ENCODE results near the gene SHROOM1. TPM values are rescaled to one million over a fixed set of nuclear protein-coding genes. Genes with fewer than 3 reads are reported as not detected.

SHROOM1 gene
- total and polyA plus RNA-seq, 2 of the 8 experiments (the other 6 are each of a cell fraction or from before 2014, with no cell fraction given), result 3.9 to 5.2 TPM

DNA sequence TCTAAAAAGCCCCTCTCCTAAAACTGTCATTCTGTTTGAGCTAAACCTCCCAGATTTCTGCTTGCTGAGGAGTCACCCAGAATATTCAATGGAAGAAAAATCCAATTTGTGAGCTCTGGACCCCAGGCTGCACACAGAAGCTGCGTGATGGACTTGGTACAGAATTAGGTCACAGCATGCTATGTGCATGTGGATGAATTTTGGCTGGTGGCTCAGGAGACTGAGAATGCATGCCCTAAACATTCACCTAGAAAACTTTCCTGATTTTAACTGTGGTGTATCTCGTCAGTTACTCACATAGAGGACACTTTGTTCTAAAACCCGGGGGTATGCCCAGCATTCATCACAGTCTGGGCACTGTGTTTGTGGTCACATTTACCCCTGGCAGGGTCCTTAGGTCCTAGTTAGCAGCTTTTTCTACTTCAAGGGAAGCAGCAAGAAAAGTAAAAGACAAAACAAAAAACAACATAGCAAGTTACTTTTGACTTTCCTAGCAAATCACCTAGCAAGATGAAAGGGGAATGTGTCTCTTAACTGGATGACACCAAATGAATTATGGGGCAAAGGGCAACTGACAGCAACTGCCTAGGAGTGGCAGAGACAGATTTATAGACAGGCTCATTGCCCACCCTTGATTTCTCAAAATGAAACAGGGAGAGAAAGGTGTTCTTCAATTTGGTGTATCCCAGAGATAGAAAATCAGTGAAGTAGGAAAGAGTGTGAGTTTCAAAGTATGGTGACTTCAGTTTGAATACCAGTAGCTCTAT is 8.3 kb upstream of the SHROOM1 start:
- CTCF ChIA-PET (ENCODE audit: partially characterized antibody), result interaction anchor here (0.6 to 25.6 kb wide), 3 partner anchors 8 to 92 kb away, joined by 4 to 465 read pairs (median 10); partner anchors contain the start of genes GDF9, LEAP2, SHROOM1 and UQCRQ
- 90% methylated on average over 3 of the region's 3 CpGs; no CpG with 5 or more reads in 1 of the 2 experiments for WGBS, 2 experiments (ENCODE audit: extremely low coverage in 1 of 2, insufficient coverage in 1 of 2, insufficient read length in 1 of 2, insufficient replicate concordance in 2 of 2, low coverage in 1 of 2, low lambda C conversion rate in 2 of 2, missing lambda C conversion rate in 1 of 2)
- POLR2A ChIA-PET (ENCODE audit: partially characterized antibody), result interaction anchor here (1.7 kb wide), 1 partner anchor 14 kb away, joined by 3 read pairs; no protein-coding TSS in a partner anchor

More for the DNA sequence above, 8.3 kb upstream of the SHROOM1 start:
- no peak overlapping the region for H3K4me3 ChIP-seq (ENCODE audit: extremely low read depth in 1 of 4, insufficient read depth in 2 of 4, low read depth in 3 of 4, low read length in 4 of 4)
- FAIRE-seq, result no peak
- H2BK20ac ChIP-seq (ENCODE audit: low read length), result no peak overlapping the region
- no peaks in the 10 kb centered on the region for H4K20me1 ChIP-seq (replicated peaks in 1 of 2; ENCODE audit: control insufficient read depth in 1 of 2, insufficient read depth in 2 of 2, low read length in 2 of 2)
- H4K5ac ChIP-seq (ENCODE audit: insufficient read length, low read depth, low read length), result no peak overlapping the region
- no peak overlapping the region for H3K14ac ChIP-seq (ENCODE audit: insufficient read length)
- H2BK5ac ChIP-seq (ENCODE audit: low read depth, low read length), result no peak overlapping the region
- H2AK5ac ChIP-seq (ENCODE audit: low read depth, low read length), result no peak overlapping the region
- H4K8ac ChIP-seq (ENCODE audit: extremely low read depth, insufficient read depth, low read length), result no peak overlapping the region
- H3K9ac ChIP-seq (replicated peaks in 1 of 4; ENCODE audit: extremely low read depth in 1 of 4, low read depth in 3 of 4, low read length in 3 of 4), result no peak overlapping the region
- no peak for TF ChIP-seq NANOG (IDR thresholded peaks at IDR 0.05; ENCODE audit: insufficient read depth, low read depth, low read length, poor library complexity, severe bottlenecking)
- TF ChIP-seq, protein P1, sequence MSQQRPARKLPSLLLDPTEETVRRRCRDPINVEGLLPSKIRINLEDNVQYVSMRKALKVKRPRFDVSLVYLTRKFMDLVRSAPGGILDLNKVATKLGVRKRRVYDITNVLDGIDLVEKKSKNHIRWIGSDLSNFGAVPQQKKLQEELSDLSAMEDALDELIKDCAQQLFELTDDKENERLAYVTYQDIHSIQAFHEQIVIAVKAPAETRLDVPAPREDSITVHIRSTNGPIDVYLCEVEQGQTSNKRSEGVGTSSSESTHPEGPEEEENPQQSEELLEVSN (IDR thresholded peaks at IDR 0.05), result no peak
- TF ChIP-seq, protein P2, sequence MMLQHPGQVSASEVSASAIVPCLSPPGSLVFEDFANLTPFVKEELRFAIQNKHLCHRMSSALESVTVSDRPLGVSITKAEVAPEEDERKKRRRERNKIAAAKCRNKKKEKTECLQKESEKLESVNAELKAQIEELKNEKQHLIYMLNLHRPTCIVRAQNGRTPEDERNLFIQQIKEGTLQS (IDR thresholded peaks at IDR 0.05; ENCODE audit: insufficient read depth, low read depth, low read length), result no peak
- no peak for TF ChIP-seq EGR1 (IDR thresholded peaks at IDR 0.05; ENCODE audit: borderline replicate concordance, low read depth, low read length)
- no peak for TF ChIP-seq BACH1 (IDR thresholded peaks at IDR 0.05; ENCODE audit: low read length)
- TF ChIP-seq RFX5 (IDR thresholded peaks at IDR 0.05; ENCODE audit: borderline replicate concordance, low read depth, low read length), result no peak
- TF ChIP-seq ZNF274 (IDR thresholded peaks at IDR 0.05; ENCODE audit: borderline replicate concordance, extremely low read depth, low read length), result no peak
- no peak for TF ChIP-seq JUND (IDR thresholded peaks at IDR 0.05; ENCODE audit: low read length)
- TF ChIP-seq EZH2 (IDR thresholded peaks at IDR 0.05; ENCODE audit: low read depth, low read length, severe bottlenecking), result no peak
- TF ChIP-seq ASH2L (IDR thresholded peaks at IDR 0.05; ENCODE audit: low read length), result no peak
- no peak for TF ChIP-seq EP300 (IDR thresholded peaks at IDR 0.05; ENCODE audit: borderline replicate concordance in 1 of 2, low read depth in 2 of 2, low read length in 2 of 2)
- no peak overlapping the region for H3K4ac ChIP-seq (replicated peaks; ENCODE audit: insufficient read length, low read depth, low read length)
- H3K36me3 ChIP-seq (ENCODE audit: control insufficient read depth in 2 of 4, insufficient read depth in 4 of 4, low read length in 3 of 4), result no peaks in the 10 kb centered on the region
- no peak overlapping the region for H4K91ac ChIP-seq (replicated peaks; ENCODE audit: insufficient read length, low read length)
- H3K23ac ChIP-seq (ENCODE audit: insufficient read length), result no peak overlapping the region
- H3K79me1 ChIP-seq (ENCODE audit: low read depth, low read length), result no peaks in the 10 kb centered on the region
- no peak overlapping the region for H2BK12ac ChIP-seq (ENCODE audit: low read depth, low read length)
- H3K27ac ChIP-seq (ENCODE audit: low read depth, low read length), result no peak overlapping the region
- H3K27me3 ChIP-seq (replicated peaks in 1 of 4; ENCODE audit: control insufficient read depth in 3 of 4, extremely low read depth in 1 of 4, insufficient read depth in 3 of 4, low read length in 3 of 4), result no peaks in the 10 kb centered on the region
- H2BK15ac ChIP-seq (ENCODE audit: low read length), result no peak overlapping the region
- H2AFZ ChIP-seq (ENCODE audit: low read length), result no peak overlapping the region
- no peaks in the 10 kb centered on the region for H3K79me2 ChIP-seq (ENCODE audit: control insufficient read depth in 1 of 2, insufficient read depth in 2 of 2, low read length in 2 of 2)
- DNase-seq (ENCODE audit: low read depth in 1 of 2, low spot score in 2 of 2), result no peak
- no peak overlapping the region for H2BK120ac ChIP-seq (replicated peaks; ENCODE audit: low read depth, low read length)
- H3K4me1 ChIP-seq (replicated peaks in 1 of 4; ENCODE audit: control insufficient read depth in 3 of 4, insufficient read depth in 4 of 4, low read length in 3 of 4), result no peaks in the 10 kb centered on the region
- no peaks in the 10 kb centered on the region for H3K23me2 ChIP-seq (ENCODE audit: low read depth, low read length)
- H3K18ac ChIP-seq (ENCODE audit: extremely low read depth, low read length), result no peak overlapping the region
- no peak overlapping the region for H3K56ac ChIP-seq (replicated peaks; ENCODE audit: insufficient read length, low read depth, low read length)
- no peaks in the 10 kb centered on the region for H3K9me3 ChIP-seq (ENCODE audit: insufficient read depth in 2 of 2, low read depth in 1 of 2, low read length in 1 of 2)
- no peak overlapping the region for H3K4me2 ChIP-seq (ENCODE audit: insufficient read depth in 1 of 2, low read depth in 2 of 2, low read length in 2 of 2)

Data from H1 (cell line).